WTC11 (cell line): ENCODE measurements around the gene SGMS1. TPM values are rescaled to one million over a fixed set of nuclear protein-coding genes. Genes with fewer than 3 reads are reported as not detected.

Experiments
- ATAC-seq: fragments of 200-7000 bp; cut with Tn5 transposase; 2 replicates; pipeline ENCODE4 v1.10.0; 2021; ENCODE audit warnings: mild to moderate bottlenecking, moderate library complexity
- CTCF ChIA-PET: fragments of 300-600 bp; sonication (Branson Sonifier 250); formaldehyde crosslinking; loops from one replicate; lab custom pipeline; 2021; ENCODE audit warnings: antibody characterized with exemption; lab: Charles Lee
- POLR2A ChIA-PET: fragments of 350-600 bp; sonication (Branson Sonifier 250); formaldehyde crosslinking; loops from one replicate; lab custom pipeline; 2021; ENCODE audit warnings: antibody characterized with exemption; lab: Charles Lee
- DNase-seq: peaks from one replicate; pipeline ENCODE4 v3.0.0; 2021; ENCODE audit warnings: low spot score
- H3K27ac Mint-ChIP-seq: 2 replicates; pipeline ENCODE4 v1.8.0; 2021; ENCODE audit warnings: mixed read lengths
- H3K27me3 Mint-ChIP-seq: 2 replicates; pipeline ENCODE4 v1.8.0; 2021; ENCODE audit warnings: low read depth, mild to moderate bottlenecking, moderate library complexity, mixed read lengths
- H3K36me3 Mint-ChIP-seq: 2 replicates; pipeline ENCODE4 v1.8.0; 2021; ENCODE audit warnings: mixed read lengths
- H3K4me1 Mint-ChIP-seq: 2 replicates; pipeline ENCODE4 v1.8.0; 2022; ENCODE audit warnings: mixed read lengths
- H3K4me3 Mint-ChIP-seq: 2 replicates; pipeline ENCODE4 v1.8.0; 2021; ENCODE audit warnings: mild to moderate bottlenecking, moderate library complexity, mixed read lengths
- H3K9me3 Mint-ChIP-seq: 2 replicates; pipeline ENCODE4 v1.8.0; 2021; ENCODE audit warnings: mixed read lengths
- ATF1 ChIP-seq: sonication (generic); formaldehyde crosslinking; IDR thresholded peaks from 2 replicates; pipeline ENCODE4 v1.8.1; 2023; ENCODE audit warnings: mild to moderate bottlenecking, moderate library complexity, missing genetic modification reagents
- JUN ChIP-seq: sonication (generic); formaldehyde crosslinking; IDR thresholded peaks from 2 replicates; pipeline ENCODE4 v1.8.0; 2023; ENCODE audit warnings: mild to moderate bottlenecking, missing genetic modification reagents
- MYBL2 ChIP-seq: sonication (generic); formaldehyde crosslinking; IDR thresholded peaks from 2 replicates; pipeline ENCODE4 v1.8.1; 2023; ENCODE audit warnings: mild to moderate bottlenecking, moderate library complexity, missing genetic modification reagents
- NR2C2 ChIP-seq: sonication (generic); formaldehyde crosslinking; IDR thresholded peaks from 2 replicates; pipeline ENCODE4 v1.8.0; 2022; ENCODE audit warnings: mild to moderate bottlenecking, missing genetic modification reagents
- RELA ChIP-seq: sonication (generic); formaldehyde crosslinking; IDR thresholded peaks from 2 replicates; pipeline ENCODE4 v1.8.1; 2022; ENCODE audit warnings: missing genetic modification reagents, mild to moderate bottlenecking, borderline replicate concordance
- TCF7 ChIP-seq: sonication (generic); formaldehyde crosslinking; IDR thresholded peaks from 2 replicates; pipeline ENCODE4 v1.8.0; 2022; ENCODE audit warnings: mild to moderate bottlenecking, low read depth, missing genetic modification reagents, moderate library complexity
- TEAD1 ChIP-seq: sonication (generic); formaldehyde crosslinking; IDR thresholded peaks from 2 replicates; pipeline ENCODE4 v1.8.0; 2022; ENCODE audit warnings: mild to moderate bottlenecking, missing genetic modification reagents
- TP53 ChIP-seq: sonication (generic); formaldehyde crosslinking; IDR thresholded peaks from 2 replicates; pipeline ENCODE4 v1.8.1; 2023; ENCODE audit warnings: mild to moderate bottlenecking, missing genetic modification reagents
- ZNF121 ChIP-seq: sonication (generic); formaldehyde crosslinking; IDR thresholded peaks from 2 replicates; pipeline ENCODE4 v1.8.0; 2023; ENCODE audit warnings: missing genetic modification reagents
- ZNF263 ChIP-seq: sonication (generic); formaldehyde crosslinking; IDR thresholded peaks from 2 replicates; pipeline ENCODE4 v1.8.1; 2022; ENCODE audit warnings: low read depth, mild to moderate bottlenecking, moderate library complexity, missing genetic modification reagents
- total RNA-seq: library from RNA; stranded (reverse); gene quantifications from 3 replicates; pipeline ENCODE4 v1.2.3, GENCODE V29; 2021
- TF ChIP-seq, protein P1 (sequence below): sonication (generic); formaldehyde crosslinking; IDR thresholded peaks from 2 replicates; pipeline ENCODE4 v1.8.1; 2022; ENCODE audit warnings: low read depth, mild to moderate bottlenecking, moderate library complexity, missing genetic modification reagents, borderline replicate concordance
- TF ChIP-seq, protein P2 (sequence below): fragments of 250-450 bp; sonication (Bioruptor Pico); conservative IDR thresholded peaks from 2 replicates; pipeline ENCODE4 v1.9.0; 2021; ENCODE audit warnings: mild to moderate bottlenecking
- TF ChIP-seq, protein P3 (sequence below): fragments of 250-450 bp; sonication (Bioruptor Pico); IDR thresholded peaks from 2 replicates; pipeline ENCODE4 v1.8.0; 2021; ENCODE audit warnings: mild to moderate bottlenecking
- TF ChIP-seq, protein P4 (sequence below): sonication (generic); formaldehyde crosslinking; conservative IDR thresholded peaks from 2 replicates; pipeline ENCODE4 v1.8.1; 2022; ENCODE audit warnings: mild to moderate bottlenecking, missing genetic modification reagents
- TF ChIP-seq, protein P5 (sequence below): fragments of 250-450 bp; sonication (Bioruptor Pico); IDR thresholded peaks from 2 replicates; pipeline ENCODE4 v1.9.0; 2021; ENCODE audit warnings: mild to moderate bottlenecking
- TF ChIP-seq, protein P6 (sequence below): sonication (generic); formaldehyde crosslinking; IDR thresholded peaks from 2 replicates; pipeline ENCODE4 v1.8.0; 2023; ENCODE audit warnings: missing genetic modification reagents, mild to moderate bottlenecking, borderline replicate concordance
- TF ChIP-seq, protein P7 (sequence below): sonication (generic); formaldehyde crosslinking; IDR thresholded peaks from 2 replicates; pipeline ENCODE4 v1.8.1; 2022; ENCODE audit warnings: low read depth, missing genetic modification reagents, borderline replicate concordance

The SGMS1 gene
- total RNA-seq, 1 experiment from 2014 or later: 13.2 TPM

DNA sequence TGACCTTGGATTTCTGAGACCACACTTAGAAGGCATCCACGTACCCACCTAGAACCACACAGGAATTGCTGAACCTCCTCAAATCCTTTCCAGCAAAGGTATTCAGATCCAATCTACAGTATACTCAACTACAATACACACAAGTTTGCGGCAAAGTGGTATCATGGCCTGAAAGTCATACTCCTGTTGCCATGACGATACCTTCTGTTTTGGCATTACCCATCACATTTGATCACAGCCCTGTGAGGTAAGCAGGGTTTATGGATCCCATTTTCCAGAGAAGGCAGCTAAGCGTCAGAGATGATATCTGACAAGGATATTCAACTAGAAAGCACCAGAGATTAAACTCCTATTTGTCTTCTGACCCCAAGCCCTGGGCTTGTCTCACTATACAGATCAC lies 32.8 kb downstream of the SGMS1 start (continued):
- no peak for TF ChIP-seq TCF7 (CRISPR knock-in tag)
- TF ChIP-seq ATF1 (CRISPR knock-in tag): no peak

DNA sequence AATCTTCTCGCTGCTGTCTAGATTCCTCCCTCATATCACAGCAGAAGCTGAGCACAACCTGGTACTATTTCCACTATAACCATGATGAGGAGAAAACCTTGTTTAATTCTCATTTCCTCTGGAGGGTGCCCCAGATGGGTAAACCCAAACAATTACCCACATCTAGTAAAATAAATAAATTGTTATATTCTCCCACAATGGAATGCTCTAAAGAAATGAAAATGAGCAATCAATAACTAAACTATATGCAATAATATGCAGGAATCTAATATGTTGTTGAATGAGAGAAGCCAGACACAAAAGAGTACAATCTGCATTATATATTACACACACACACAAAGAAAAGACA lies 37.0 kb downstream of the SGMS1 start:
- Mint-ChIP-seq H3K27ac (peak overlapping the region; percentile 7; the same call in 1 of the 2 replicates), H3K27me3 (no peaks in the 10 kb centered on the region), H3K4me1 (peaks cover 8% of the 10 kb centered on the region)
- POLR2A ChIA-PET: no interaction called here
- no peak for ATAC-seq
- TF ChIP-seq, protein P1, sequence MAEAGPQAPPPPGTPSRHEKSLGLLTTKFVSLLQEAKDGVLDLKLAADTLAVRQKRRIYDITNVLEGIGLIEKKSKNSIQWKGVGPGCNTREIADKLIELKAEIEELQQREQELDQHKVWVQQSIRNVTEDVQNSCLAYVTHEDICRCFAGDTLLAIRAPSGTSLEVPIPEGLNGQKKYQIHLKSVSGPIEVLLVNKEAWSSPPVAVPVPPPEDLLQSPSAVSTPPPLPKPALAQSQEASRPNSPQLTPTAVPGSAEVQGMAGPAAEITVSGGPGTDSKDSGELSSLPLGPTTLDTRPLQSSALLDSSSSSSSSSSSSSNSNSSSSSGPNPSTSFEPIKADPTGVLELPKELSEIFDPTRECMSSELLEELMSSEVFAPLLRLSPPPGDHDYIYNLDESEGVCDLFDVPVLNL (CRISPR knock-in tag): no peak
- TF ChIP-seq, protein P2, sequence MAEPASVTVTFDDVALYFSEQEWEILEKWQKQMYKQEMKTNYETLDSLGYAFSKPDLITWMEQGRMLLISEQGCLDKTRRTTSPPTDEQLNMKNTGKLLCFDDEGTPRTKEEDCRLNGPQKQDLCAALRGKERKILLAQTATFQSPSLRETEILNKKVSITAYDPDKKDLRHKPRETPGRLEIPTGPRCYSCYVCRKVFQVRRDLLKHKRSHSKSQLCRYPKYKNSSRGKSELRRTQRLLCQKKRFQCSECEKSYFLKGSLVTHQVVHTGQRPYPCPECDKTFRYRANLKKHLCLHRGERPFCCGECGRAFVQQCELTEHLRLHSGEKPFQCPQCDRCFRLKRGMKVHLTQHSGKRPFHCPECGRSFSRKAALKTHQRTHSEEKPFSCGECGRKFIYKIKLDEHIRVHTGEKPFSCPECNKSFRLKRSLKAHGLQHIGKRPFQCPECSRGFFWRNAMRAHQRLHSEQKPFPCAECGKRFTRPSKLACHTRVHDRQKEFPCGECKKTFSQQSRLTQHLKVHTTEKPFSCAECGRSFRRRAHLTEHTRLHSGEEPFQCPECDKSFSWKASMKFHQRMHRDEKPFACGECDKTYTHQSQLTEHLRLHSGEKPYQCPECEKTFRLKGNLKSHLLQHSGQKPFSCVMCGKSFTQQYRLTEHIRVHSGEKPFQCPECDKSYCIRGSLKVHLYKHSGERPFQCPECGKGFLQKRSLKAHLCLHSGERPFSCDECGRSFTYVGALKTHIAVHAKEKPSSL (CRISPR knock-in tag): no peak
- TF ChIP-seq, protein P3, sequence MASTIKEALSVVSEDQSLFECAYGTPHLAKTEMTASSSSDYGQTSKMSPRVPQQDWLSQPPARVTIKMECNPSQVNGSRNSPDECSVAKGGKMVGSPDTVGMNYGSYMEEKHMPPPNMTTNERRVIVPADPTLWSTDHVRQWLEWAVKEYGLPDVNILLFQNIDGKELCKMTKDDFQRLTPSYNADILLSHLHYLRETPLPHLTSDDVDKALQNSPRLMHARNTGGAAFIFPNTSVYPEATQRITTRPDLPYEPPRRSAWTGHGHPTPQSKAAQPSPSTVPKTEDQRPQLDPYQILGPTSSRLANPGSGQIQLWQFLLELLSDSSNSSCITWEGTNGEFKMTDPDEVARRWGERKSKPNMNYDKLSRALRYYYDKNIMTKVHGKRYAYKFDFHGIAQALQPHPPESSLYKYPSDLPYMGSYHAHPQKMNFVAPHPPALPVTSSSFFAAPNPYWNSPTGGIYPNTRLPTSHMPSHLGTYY: no peak
- TF ChIP-seq TP53 (CRISPR knock-in tag) (no peak), ZNF121 (no peak), TEAD1 (CRISPR knock-in tag) (no peak), NR2C2 (no peak), JUN (CRISPR knock-in tag) (no peak), MYBL2 (no peak), ZNF263 (CRISPR knock-in tag) (no peak), RELA (CRISPR knock-in tag) (no peak)
- TF ChIP-seq, protein P4, sequence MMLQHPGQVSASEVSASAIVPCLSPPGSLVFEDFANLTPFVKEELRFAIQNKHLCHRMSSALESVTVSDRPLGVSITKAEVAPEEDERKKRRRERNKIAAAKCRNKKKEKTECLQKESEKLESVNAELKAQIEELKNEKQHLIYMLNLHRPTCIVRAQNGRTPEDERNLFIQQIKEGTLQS (CRISPR knock-in tag): no peak
- TF ChIP-seq, protein P5, sequence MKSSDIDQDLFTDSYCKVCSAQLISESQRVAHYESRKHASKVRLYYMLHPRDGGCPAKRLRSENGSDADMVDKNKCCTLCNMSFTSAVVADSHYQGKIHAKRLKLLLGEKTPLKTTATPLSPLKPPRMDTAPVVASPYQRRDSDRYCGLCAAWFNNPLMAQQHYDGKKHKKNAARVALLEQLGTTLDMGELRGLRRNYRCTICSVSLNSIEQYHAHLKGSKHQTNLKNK (CRISPR knock-in tag): no peak
- TF ChIP-seq, protein P6, sequence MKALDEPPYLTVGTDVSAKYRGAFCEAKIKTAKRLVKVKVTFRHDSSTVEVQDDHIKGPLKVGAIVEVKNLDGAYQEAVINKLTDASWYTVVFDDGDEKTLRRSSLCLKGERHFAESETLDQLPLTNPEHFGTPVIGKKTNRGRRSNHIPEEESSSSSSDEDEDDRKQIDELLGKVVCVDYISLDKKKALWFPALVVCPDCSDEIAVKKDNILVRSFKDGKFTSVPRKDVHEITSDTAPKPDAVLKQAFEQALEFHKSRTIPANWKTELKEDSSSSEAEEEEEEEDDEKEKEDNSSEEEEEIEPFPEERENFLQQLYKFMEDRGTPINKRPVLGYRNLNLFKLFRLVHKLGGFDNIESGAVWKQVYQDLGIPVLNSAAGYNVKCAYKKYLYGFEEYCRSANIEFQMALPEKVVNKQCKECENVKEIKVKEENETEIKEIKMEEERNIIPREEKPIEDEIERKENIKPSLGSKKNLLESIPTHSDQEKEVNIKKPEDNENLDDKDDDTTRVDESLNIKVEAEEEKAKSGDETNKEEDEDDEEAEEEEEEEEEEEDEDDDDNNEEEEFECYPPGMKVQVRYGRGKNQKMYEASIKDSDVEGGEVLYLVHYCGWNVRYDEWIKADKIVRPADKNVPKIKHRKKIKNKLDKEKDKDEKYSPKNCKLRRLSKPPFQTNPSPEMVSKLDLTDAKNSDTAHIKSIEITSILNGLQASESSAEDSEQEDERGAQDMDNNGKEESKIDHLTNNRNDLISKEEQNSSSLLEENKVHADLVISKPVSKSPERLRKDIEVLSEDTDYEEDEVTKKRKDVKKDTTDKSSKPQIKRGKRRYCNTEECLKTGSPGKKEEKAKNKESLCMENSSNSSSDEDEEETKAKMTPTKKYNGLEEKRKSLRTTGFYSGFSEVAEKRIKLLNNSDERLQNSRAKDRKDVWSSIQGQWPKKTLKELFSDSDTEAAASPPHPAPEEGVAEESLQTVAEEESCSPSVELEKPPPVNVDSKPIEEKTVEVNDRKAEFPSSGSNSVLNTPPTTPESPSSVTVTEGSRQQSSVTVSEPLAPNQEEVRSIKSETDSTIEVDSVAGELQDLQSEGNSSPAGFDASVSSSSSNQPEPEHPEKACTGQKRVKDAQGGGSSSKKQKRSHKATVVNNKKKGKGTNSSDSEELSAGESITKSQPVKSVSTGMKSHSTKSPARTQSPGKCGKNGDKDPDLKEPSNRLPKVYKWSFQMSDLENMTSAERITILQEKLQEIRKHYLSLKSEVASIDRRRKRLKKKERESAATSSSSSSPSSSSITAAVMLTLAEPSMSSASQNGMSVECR (CRISPR knock-in tag): no peak
- TF ChIP-seq, protein P7, sequence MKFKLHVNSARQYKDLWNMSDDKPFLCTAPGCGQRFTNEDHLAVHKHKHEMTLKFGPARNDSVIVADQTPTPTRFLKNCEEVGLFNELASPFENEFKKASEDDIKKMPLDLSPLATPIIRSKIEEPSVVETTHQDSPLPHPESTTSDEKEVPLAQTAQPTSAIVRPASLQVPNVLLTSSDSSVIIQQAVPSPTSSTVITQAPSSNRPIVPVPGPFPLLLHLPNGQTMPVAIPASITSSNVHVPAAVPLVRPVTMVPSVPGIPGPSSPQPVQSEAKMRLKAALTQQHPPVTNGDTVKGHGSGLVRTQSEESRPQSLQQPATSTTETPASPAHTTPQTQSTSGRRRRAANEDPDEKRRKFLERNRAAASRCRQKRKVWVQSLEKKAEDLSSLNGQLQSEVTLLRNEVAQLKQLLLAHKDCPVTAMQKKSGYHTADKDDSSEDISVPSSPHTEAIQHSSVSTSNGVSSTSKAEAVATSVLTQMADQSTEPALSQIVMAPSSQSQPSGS: no peak
- TF ChIP-seq, all 79 proteins: peak for 0
- no peak for DNase-seq
- H3K9me3 Mint-ChIP-seq: 0 out of 2 replicates have a peak, but pooled peaks cover 5% of the 10 kb centered on the region
- CTCF ChIA-PET: no interaction called here
- H3K36me3 Mint-ChIP-seq: peaks cover 18% of the 10 kb centered on the region
- no peak overlapping the region for H3K4me3 Mint-ChIP-seq
